GM12892 (cell line): Measurements from ENCODE around the gene CASQ2.

ENCODE experiments used
- DNase-seq: peaks from one replicate; pipeline ENCODE4 v3.0.0; 2011; ENCODE audit not compliant: insufficient read length
- FAIRE-seq: peaks from 2 replicates; lab custom pipeline; 2011; peaks lifted over from hg19 to GRCh38; lab: Jason Lieb, UNC
- POLR2A ChIP-seq: IDR thresholded peaks from 2 replicates; pipeline ENCODE4 v1.6.1; 2011; ENCODE audit warnings: low read depth, low read length, control low read depth
- POLR2AphosphoS5 ChIP-seq: IDR thresholded peaks from 2 replicates; pipeline ENCODE4 v1.6.1; 2011; ENCODE audit warnings: low read depth, low read length, control low read depth
- TAF1 ChIP-seq: IDR thresholded peaks from 2 replicates; pipeline ENCODE4 v1.6.1; 2011; ENCODE audit warnings: low read depth, mild to moderate bottlenecking, control low read depth, low read length, borderline replicate concordance

CASQ2 gene

DNA sequence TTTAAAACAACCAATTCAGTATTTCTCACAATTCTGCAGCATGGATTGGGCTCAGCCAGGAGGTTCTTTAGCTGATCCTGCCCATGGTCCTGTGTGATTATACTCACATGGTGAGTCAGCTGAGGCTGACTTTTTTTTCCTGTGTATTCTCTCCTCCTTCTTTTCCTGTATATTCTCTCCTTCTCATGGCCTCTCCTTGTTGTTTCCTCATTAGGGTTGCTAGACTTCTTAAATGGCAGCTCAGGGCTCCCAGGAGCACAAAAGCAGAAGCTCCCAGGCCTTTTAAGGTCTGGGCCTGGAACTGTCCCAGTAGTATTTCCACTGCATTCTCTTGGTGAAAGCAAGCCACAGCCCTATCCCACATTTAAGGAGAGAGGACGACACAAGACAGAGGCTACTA lies 99.9 kb downstream of the CASQ2 start:
- DNase-seq (no peak), FAIRE-seq (no peak)
- TF ChIP-seq TAF1 (no peak), POLR2AphosphoS5 (no peak), POLR2A (no peak)

DNA sequence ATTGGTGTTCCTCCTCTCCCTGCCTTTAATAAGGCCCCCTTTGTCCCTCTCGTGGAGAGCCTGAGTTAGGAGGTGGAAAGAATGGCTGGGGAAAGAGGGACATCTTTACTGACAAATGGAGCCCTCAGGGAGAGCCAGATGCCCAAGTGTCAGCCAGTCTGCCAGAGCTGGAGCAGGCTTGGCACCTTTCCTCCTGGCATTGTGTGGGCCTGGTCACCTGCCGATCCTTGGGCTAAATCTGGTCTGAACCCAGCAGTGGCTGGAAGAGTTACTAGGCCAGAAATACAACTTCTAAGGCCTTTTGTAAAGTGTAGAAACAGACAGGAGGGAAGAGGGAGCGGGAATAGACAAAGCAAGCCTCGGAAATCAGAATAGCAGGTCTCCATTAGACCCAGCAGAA lies 101.8 kb downstream of the CASQ2 start:
- TF ChIP-seq POLR2AphosphoS5 = no peak
- TF ChIP-seq POLR2A = no peak
- TF ChIP-seq TAF1 = no peak
- no peak for DNase-seq
- FAIRE-seq = no peak

GRCh38 chr1:115666206-115666605 lies 102.3 kb downstream of the CASQ2 start:
- DNase-seq = no peak
- TF ChIP-seq TAF1 (no peak), POLR2AphosphoS5 (no peak), POLR2A (no peak)
- no peak for FAIRE-seq

GRCh38 chr1:115665319-115666096 lies 103.0 kb downstream of the CASQ2 start:
- TF ChIP-seq POLR2AphosphoS5 (no peak), POLR2A (no peak), TAF1 (no peak)
- DNase-seq = no peak
- no peak for FAIRE-seq

DNA sequence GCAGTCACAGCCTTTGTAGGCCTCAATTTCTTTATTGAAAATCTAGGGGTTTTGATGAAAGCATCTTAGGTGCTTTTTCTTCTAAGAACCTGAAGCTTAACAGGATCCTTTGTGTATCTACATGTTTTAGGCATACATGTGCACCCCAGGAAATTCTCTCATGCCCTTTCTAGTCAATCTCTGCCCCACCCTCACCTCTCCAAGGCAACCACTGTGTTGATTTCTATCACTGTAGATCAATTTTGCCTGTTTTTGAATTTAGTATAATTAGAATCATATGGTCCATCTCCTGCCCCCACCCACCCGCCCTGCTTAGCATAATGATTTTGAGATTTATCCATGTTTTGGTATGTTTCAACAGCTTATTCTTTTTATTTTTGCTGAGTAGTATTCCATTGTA lies 107.4 kb downstream of the CASQ2 start:
- TF ChIP-seq TAF1 (no peak), POLR2A (no peak), POLR2AphosphoS5 (no peak)
- no peak for DNase-seq
- FAIRE-seq = no peak

- DNase-seq (no peak), FAIRE-seq (no peak)
- TF ChIP-seq TAF1 (no peak), POLR2AphosphoS5 (no peak), POLR2A (no peak)
Observed at GRCh38 chr1:115660151-115660550, 108.4 kb downstream of the CASQ2 start.

DNA sequence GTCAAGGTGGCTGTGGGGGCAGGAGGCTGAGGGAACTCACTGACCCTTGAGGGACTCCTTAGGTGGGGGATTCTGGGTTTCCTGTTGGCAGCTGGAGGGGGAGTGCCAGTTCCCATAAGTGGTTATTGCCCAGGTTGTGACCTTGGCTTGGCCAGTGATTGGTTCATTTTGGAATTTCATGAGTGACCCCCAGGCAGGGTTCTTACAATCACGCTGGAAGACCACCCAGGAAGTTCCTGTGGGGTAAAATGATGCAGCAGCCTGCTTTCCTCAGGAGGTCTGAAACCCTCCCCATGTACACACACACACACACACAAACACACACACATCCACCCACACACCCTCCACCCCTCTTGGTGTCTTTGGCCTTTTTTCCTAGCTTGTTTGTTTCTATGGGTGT lies 109.9 kb downstream of the CASQ2 start:
- no peak for TF ChIP-seq POLR2A
- no peak for TF ChIP-seq POLR2AphosphoS5
- TF ChIP-seq TAF1 = no peak
- FAIRE-seq (no peak), DNase-seq (no peak)

DNA sequence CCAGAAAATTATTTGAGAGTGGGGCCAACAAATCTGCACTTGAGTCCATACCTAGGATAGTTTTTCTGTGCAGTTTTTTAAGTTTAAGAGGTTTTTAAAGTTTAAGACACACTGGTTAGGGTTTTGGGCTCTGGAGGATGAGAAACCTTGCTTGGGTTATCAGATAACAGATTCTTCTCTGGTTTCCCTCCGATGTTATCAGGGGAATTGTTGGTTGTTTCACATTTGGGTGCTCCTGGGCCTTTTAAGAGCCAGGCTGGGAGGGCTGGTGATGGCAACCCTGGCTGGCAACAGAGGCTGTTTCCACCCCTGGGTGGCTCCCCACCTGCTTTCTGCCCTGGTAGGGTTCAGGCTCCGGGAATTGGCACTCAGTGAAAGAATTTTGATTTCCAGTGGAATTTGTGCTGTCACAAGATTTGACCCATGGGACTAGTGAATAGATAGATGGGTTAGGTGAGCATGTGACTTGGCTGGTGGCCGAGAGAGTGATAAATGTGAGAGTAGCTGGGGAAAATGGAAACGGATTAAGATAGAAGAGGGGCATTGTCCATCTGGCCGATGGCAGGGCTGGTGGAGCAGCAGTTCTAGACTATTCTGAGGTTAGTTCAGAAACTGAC lies 111.9 kb downstream of the CASQ2 start:
- FAIRE-seq (no peak), DNase-seq (no peak)
- TF ChIP-seq POLR2A = no peak
- TF ChIP-seq POLR2AphosphoS5 = no peak
- no peak for TF ChIP-seq TAF1

DNA sequence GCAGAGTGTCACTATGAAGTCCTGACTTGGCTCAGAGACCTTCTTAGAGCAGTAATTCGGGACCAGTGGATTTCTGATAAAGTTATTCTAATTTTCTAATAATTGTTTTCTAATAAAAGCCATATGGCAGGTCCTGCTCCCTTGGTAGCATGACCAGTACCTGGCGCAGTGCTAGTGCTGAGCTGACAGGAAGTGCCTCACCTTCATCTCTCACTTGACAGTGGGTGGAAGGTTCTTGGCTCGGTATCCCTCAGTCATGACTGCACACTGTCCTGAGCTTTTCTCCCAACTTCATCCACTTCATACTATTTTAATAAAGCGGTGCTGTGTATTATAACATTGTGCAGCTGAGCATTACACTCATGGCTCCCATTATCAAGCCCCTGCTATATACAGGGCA lies 112.6 kb downstream of the CASQ2 start:
- no peak for FAIRE-seq
- no peak for TF ChIP-seq TAF1
- no peak for TF ChIP-seq POLR2AphosphoS5
- no peak for TF ChIP-seq POLR2A
- DNase-seq = no peak

GRCh38 chr1:115655306-115655663 lies 113.2 kb downstream of the CASQ2 start:
- FAIRE-seq = no peak

GRCh38 chr1:115654663-115655305 lies 113.7 kb downstream of the CASQ2 start:
- DNase-seq (no peak), FAIRE-seq (no peak)
- TF ChIP-seq POLR2A (no peak), POLR2AphosphoS5 (no peak), TAF1 (no peak)

More at GRCh38 chr1:115655306-115655663, 113.2 kb downstream of the CASQ2 start:
- DNase-seq = no peak
- no peak for TF ChIP-seq POLR2A
- TF ChIP-seq POLR2AphosphoS5 = no peak
- TF ChIP-seq TAF1 = no peak
